Measurements from ENCODE around the gene ABAT.

Gene ABAT
- total RNA-seq, result 8.7 to 55.0 (median 26.8) reads per million in 9 experiments

GRCh38 chr16:8674413-8675022, at the start of gene ABAT:
TSS of gene ABAT (plus strand) at chr16:8674617. CDS start at chr16:8735740, 61,123 bp downstream.
- Mint-ChIP-seq H3K27ac (peak within 1 kb of the TSS; percentile 89 to 95), H3K27me3 (no peaks in the 10 kb centered on the region), H3K4me1 (ENCODE audit: low read depth in 2 of 2) (peaks cover 15% of the 10 kb centered on the region in 2 donors), H3K9me3 (no peaks in the 10 kb centered on the region), H3K4me3 (peak within 1 kb of the TSS; percentile 91 to 96), H3K36me3 (ENCODE audit: insufficient read depth) (peaks cover 9% of the 10 kb centered on the region)
- peak; percentile 83 to 87 (median 85) for DNase-seq
- ATAC-seq (replicated peaks), result peak; percentile 96

- Mint-ChIP-seq H3K27me3 (no peaks in the 10 kb centered on the region), H3K27ac (peak overlapping the region in 1 of 2 donors; percentile 69), H3K4me3 (no peak overlapping the region), H3K4me1 (ENCODE audit: low read depth in 2 of 2) (peaks cover 16 to 29% of the 10 kb centered on the region in 2 donors), H3K36me3 (ENCODE audit: insufficient read depth) (peaks cover 60% of the 10 kb centered on the region), H3K9me3 (no peaks in the 10 kb centered on the region)
- ATAC-seq (replicated peaks) (no peak), DNase-seq (no peak)
Measured at GRCh38 chr16:8625491-8626087, 48.8 kb upstream of the ABAT start.

GRCh38 chr16:8626946-8627345, 47.5 kb upstream of the ABAT start:
- no peaks in the 10 kb centered on the region for H3K9me3 Mint-ChIP-seq
- no peak for DNase-seq
- H3K36me3 Mint-ChIP-seq (ENCODE audit: insufficient read depth), result peaks cover 68% of the 10 kb centered on the region
- H3K27ac Mint-ChIP-seq, result peak overlapping the region in 1 of 2 donors; percentile 61
- H3K4me3 Mint-ChIP-seq, result no peak overlapping the region
- ATAC-seq (replicated peaks), result no peak
- H3K4me1 Mint-ChIP-seq (ENCODE audit: low read depth in 2 of 2), result peaks cover 11 to 27% of the 10 kb centered on the region in 2 donors
- H3K27me3 Mint-ChIP-seq, result no peaks in the 10 kb centered on the region

- no peaks in the 10 kb centered on the region for H3K27me3 Mint-ChIP-seq
Measured at GRCh38 chr16:8627456-8627855, 47.0 kb upstream of the ABAT start.

GRCh38 chr16:8628981-8629725, 45.3 kb upstream of the ABAT start:
- DNase-seq, result no peak

More at GRCh38 chr16:8627456-8627855, 47.0 kb upstream of the ABAT start:
- peak overlapping the region in 1 of 2 donors; percentile 61 for H3K27ac Mint-ChIP-seq
- H3K9me3 Mint-ChIP-seq, result no peaks in the 10 kb centered on the region
- no peak overlapping the region for H3K4me3 Mint-ChIP-seq
- H3K4me1 Mint-ChIP-seq (ENCODE audit: low read depth in 2 of 2), result peaks cover 8 to 22% of the 10 kb centered on the region in 2 donors
- ATAC-seq (replicated peaks), result no peak
- peaks cover 64% of the 10 kb centered on the region for H3K36me3 Mint-ChIP-seq (ENCODE audit: insufficient read depth)
- no peak for DNase-seq

DNA sequence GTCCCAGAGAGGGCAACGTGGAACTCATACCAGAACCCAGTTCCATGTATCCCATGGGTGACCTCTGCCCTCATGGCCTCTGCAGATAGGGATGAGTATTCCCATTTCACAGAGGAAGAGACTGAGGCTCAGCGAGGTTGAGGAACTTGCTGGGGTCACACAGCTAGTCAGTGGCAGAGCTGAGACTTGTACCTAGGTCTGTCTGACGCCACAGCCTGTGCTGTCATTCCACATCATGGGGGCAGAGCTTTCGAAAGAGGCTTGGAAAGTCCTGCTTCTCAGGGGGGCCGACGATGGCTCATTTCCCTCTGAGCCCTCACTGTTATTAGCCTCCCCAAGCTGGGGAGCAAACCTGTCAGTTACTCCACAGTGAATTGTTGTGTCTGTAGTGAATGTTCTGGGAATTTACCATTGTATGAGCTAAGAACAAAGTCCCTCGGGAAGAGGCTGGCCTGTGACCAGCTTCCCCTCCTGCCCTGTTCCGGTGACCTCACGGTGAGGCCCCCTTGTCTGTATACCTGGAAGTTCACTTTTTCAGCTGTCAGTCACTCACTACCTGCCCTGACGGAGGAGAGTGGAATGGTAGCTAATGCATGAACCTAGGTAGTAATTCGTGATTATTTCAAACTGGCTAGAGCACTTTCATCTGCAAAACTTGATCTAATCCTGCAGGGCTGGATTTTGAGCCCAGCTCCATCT, 44.0 kb upstream of the ABAT start:
- H3K4me3 Mint-ChIP-seq, result no peak overlapping the region
- no peak for ATAC-seq (replicated peaks)
- peaks cover 9 to 10% of the 10 kb centered on the region in 2 donors for H3K4me1 Mint-ChIP-seq (ENCODE audit: low read depth in 2 of 2)
- DNase-seq, result no peak
- peaks cover 60% of the 10 kb centered on the region for H3K36me3 Mint-ChIP-seq (ENCODE audit: insufficient read depth)
- H3K27ac Mint-ChIP-seq, result no peak overlapping the region
- H3K9me3 Mint-ChIP-seq, result no peaks in the 10 kb centered on the region
- H3K27me3 Mint-ChIP-seq, result no peaks in the 10 kb centered on the region

More at GRCh38 chr16:8628981-8629725, 45.3 kb upstream of the ABAT start:
- Mint-ChIP-seq H3K4me3 (no peak overlapping the region), H3K36me3 (ENCODE audit: insufficient read depth) (peaks cover 64% of the 10 kb centered on the region), H3K4me1 (ENCODE audit: low read depth in 2 of 2) (peaks cover 10 to 19% of the 10 kb centered on the region in 2 donors), H3K27ac (peak overlapping the region in 1 of 2 donors; percentile 73), H3K27me3 (no peaks in the 10 kb centered on the region), H3K9me3 (no peaks in the 10 kb centered on the region)
- no peak for ATAC-seq (replicated peaks)

- Mint-ChIP-seq H3K4me3 (no peak overlapping the region), H3K36me3 (ENCODE audit: insufficient read depth) (peaks cover 61% of the 10 kb centered on the region), H3K4me1 (ENCODE audit: low read depth in 2 of 2) (peaks cover 9 to 10% of the 10 kb centered on the region in 2 donors), H3K9me3 (no peaks in the 10 kb centered on the region), H3K27ac (no peak overlapping the region), H3K27me3 (no peaks in the 10 kb centered on the region)
- ATAC-seq (replicated peaks) (no peak), DNase-seq (no peak)
Measured at GRCh38 chr16:8631373-8631772, 43.0 kb upstream of the ABAT start.

- Mint-ChIP-seq H3K4me3 (no peak overlapping the region), H3K4me1 (ENCODE audit: low read depth in 2 of 2) (peaks cover 7 to 9% of the 10 kb centered on the region in 2 donors), H3K27ac (no peak overlapping the region), H3K9me3 (no peaks in the 10 kb centered on the region), H3K27me3 (no peaks in the 10 kb centered on the region), H3K36me3 (ENCODE audit: insufficient read depth) (peaks cover 58% of the 10 kb centered on the region)
- DNase-seq (no peak), ATAC-seq (replicated peaks) (no peak)
Measured at GRCh38 chr16:8631818-8632465, 42.5 kb upstream of the ABAT start.

DNA sequence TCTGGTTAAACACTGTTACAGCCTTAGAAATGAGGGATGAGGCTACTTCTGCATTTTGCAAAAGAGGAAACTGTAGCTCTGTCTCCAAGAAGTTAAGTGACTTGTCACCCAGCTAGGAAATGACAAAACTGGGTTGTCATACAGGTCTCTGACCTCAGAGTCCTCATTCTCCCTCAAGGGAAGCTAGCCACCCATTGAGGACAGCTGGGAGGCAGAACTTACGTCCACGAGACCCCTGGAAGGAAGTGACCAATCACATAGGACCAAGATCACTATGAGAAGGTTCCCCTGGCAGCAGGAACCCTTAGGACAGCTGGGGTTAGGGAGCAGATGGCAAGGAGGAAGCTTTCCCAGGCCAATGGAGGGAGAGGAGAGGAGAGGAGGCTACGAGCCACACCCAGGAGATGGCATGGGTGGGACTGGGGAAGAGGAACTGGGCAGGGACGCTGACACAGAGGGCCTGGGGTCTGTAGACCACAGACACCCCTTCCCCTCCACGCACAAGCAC, 41.7 kb upstream of the ABAT start:
- no peaks in the 10 kb centered on the region for H3K27me3 Mint-ChIP-seq
- no peaks in the 10 kb centered on the region for H3K9me3 Mint-ChIP-seq
- H3K4me3 Mint-ChIP-seq, result no peak overlapping the region
- no peak overlapping the region for H3K27ac Mint-ChIP-seq
- H3K36me3 Mint-ChIP-seq (ENCODE audit: insufficient read depth), result peaks cover 56% of the 10 kb centered on the region
- ATAC-seq (replicated peaks), result peak; percentile 57
- DNase-seq, result no peak
- peaks cover 4 to 6% of the 10 kb centered on the region in 2 donors for H3K4me1 Mint-ChIP-seq (ENCODE audit: low read depth in 2 of 2)

DNA sequence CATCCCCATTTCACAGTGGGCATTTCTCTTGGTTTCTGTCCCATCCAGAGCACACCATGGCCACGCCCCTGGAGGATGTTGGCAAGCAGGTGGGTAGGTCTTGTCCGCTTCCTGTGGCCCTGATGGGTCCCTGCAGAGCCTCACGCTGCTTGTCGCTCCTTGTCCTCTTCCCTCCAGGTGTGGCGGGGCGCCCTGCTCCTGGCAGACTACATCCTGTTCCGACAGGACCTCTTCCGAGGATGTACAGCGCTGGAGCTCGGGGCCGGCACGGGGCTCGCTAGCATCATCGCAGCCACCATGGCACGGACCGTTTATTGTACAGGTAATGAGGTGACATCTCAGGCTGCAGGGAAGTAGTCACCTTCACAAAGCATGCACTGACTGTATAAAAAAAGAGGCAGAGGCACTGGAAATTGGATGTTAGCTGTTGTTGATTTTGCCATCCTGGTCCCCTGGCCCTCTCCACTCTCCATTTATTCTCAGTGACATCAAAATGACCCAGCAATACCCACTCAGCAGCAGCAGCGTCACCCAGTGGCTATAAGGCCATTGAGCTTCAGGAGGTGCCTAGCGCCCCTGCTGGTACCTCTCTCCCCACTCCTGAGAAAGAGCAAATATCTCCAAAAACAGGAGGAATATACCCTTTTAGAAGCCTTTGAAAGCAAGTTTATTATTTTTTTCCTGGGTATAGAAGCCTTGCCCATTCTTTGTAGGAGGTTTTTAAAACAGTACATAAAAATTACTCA, 39.3 kb upstream of the ABAT start:
- peaks cover 45% of the 10 kb centered on the region for H3K36me3 Mint-ChIP-seq (ENCODE audit: insufficient read depth)
- H3K27ac Mint-ChIP-seq, result peak overlapping the region in 1 of 2 donors; percentile 20
- no peak for DNase-seq
- no peak for ATAC-seq (replicated peaks)
- no peaks in the 10 kb centered on the region for H3K9me3 Mint-ChIP-seq
- H3K27me3 Mint-ChIP-seq, result no peaks in the 10 kb centered on the region
- peaks cover 0 to 4% of the 10 kb centered on the region in 2 donors for H3K4me1 Mint-ChIP-seq (ENCODE audit: low read depth in 2 of 2)
- H3K4me3 Mint-ChIP-seq, result no peak overlapping the region

GRCh38 chr16:8639694-8640093, 34.7 kb upstream of the ABAT start:
- H3K36me3 Mint-ChIP-seq (ENCODE audit: insufficient read depth), result peaks cover 58% of the 10 kb centered on the region
- H3K4me1 Mint-ChIP-seq (ENCODE audit: low read depth in 2 of 2), result peaks cover 1 to 4% of the 10 kb centered on the region in 2 donors
- no peak for DNase-seq
- no peak overlapping the region for H3K4me3 Mint-ChIP-seq
- no peaks in the 10 kb centered on the region for H3K9me3 Mint-ChIP-seq
- ATAC-seq (replicated peaks), result no peak
- peak overlapping the region; percentile 25 to 62 for H3K27ac Mint-ChIP-seq
- no peaks in the 10 kb centered on the region for H3K27me3 Mint-ChIP-seq

DNA sequence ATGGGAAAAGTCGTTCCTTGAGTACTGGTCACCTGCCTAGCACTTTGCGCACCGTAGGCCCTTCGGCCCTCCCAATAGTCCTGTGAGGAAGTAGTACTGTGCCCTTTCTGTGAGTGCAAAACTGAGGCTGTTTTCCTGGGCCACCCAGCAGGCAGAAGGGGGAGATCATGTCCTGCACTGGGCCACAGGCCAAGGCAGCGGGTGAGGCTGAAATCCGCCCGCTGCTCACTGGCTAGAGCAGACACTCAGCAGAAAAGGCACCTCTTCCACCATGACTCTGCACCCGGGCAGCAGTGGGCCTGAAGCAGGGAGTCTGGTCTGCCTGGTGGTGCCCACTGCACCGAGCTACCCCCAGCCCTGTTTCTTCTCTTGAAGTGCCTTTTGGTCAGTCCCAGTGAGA, 32.7 kb upstream of the ABAT start:
- H3K27ac Mint-ChIP-seq, result no peak overlapping the region
- DNase-seq, result no peak
- no peaks in the 10 kb centered on the region for H3K9me3 Mint-ChIP-seq
- no peak for ATAC-seq (replicated peaks)
- no peaks in the 10 kb centered on the region for H3K27me3 Mint-ChIP-seq
- peaks cover 59% of the 10 kb centered on the region for H3K36me3 Mint-ChIP-seq (ENCODE audit: insufficient read depth)
- H3K4me1 Mint-ChIP-seq (ENCODE audit: low read depth in 2 of 2), result peaks cover 4 to 7% of the 10 kb centered on the region in 2 donors
- H3K4me3 Mint-ChIP-seq, result no peak overlapping the region

Measured in effector memory CD8-positive, alpha-beta T cell (primary cell).